Caco-2 (cell line): Measurements from ENCODE around the gene DCDC1. TPM values are rescaled to one million over a fixed set of nuclear protein-coding genes. Genes with fewer than 3 reads are reported as not detected.

Experiments used
- BruUV-seq: library from RNA; stranded (reverse); fragments of 400-500 nt; replicated peaks from 2 replicates; lab custom pipeline; 2021; lab: Mats Ljungman, UMichigan
- CTCF ChIA-PET: fragments of 300-600 bp; sonication (Branson Sonifier 250); formaldehyde crosslinking; loops from one replicate; lab custom pipeline; 2022; ENCODE audit warnings: antibody characterized with exemption; lab: Charles Lee
- POLR2A ChIA-PET: fragments of 300-600 bp; sonication (Branson Sonifier 250); formaldehyde crosslinking; loops from one replicate; lab custom pipeline; 2022; ENCODE audit warnings: antibody characterized with exemption; lab: Charles Lee
- DNase-seq, 2 experiments: peaks; one replicate each; pipeline versions ENCODE4 v3.0.0 to v3.0.0-alpha.2; 2020 to 2022
- H3K27me3 ChIP-seq: replicated peaks from 2 replicates; pipeline ENCODE4 v1.6.0; 2011; ENCODE audit warnings: low read length; ENCODE audit not compliant: control insufficient read depth, insufficient read depth
- H3K36me3 ChIP-seq: 2 replicates; pipeline ENCODE4 v1.5.1; 2011; ENCODE audit warnings: low read length; ENCODE audit not compliant: control insufficient read depth, insufficient read depth
- H3K4me1 ChIP-seq: fragments of 250-450 bp; sonication (Bioruptor Pico); 2 replicates; pipeline ENCODE4 v1.5.1; 2020; ENCODE audit warnings: mild to moderate bottlenecking
- H3K4me3 ChIP-seq: 2 replicates; pipeline ENCODE4 v1.5.1; 2011; ENCODE audit warnings: low read depth, mild to moderate bottlenecking, control low read depth, low read length
- H3K9me3 ChIP-seq: fragments of 250-450 bp; sonication (Bioruptor Pico); 2 replicates; pipeline ENCODE4 v1.5.1; 2020; ENCODE audit warnings: mild to moderate bottlenecking, moderate library complexity
- H3K27ac Mint-ChIP-seq: one replicate; pipeline ENCODE4 v1.8.0; 2022; ENCODE audit warnings: mixed read lengths; ENCODE audit not compliant: unreplicated experiment
- H3K27me3 Mint-ChIP-seq: one replicate; pipeline ENCODE4 v1.8.0; 2022; ENCODE audit warnings: mixed read lengths; ENCODE audit not compliant: insufficient read depth, unreplicated experiment
- H3K36me3 Mint-ChIP-seq: one replicate; pipeline ENCODE4 v1.8.0; 2022; ENCODE audit warnings: mild to moderate bottlenecking, mixed read lengths; ENCODE audit not compliant: insufficient read depth, unreplicated experiment
- H3K4me1 Mint-ChIP-seq: one replicate; pipeline ENCODE4 v1.8.0; 2022; ENCODE audit warnings: low read depth, mixed read lengths; ENCODE audit not compliant: unreplicated experiment
- H3K4me3 Mint-ChIP-seq: one replicate; pipeline ENCODE4 v1.8.0; 2022; ENCODE audit warnings: mild to moderate bottlenecking, moderate library complexity, mixed read lengths; ENCODE audit not compliant: unreplicated experiment
- H3K9me3 Mint-ChIP-seq: one replicate; pipeline ENCODE4 v1.8.0; 2022; ENCODE audit warnings: mixed read lengths; ENCODE audit not compliant: unreplicated experiment
- CTCF ChIP-seq, 2 experiments: fragments of 200-600 bp in 1 of 2; IDR thresholded peaks; 1 replicate in 1 of 2; 2 replicates in 1 of 2; pipeline versions ENCODE4 v1.5.1 to v1.8.0; 2011 to 2022; ENCODE audit warnings: antibody characterized with exemption in 1 of 2, control low read depth in 1 of 2, inconsistent platforms in 1 of 2, low read depth in 1 of 2, low read length in 1 of 2, mild to moderate bottlenecking in 1 of 2, moderate library complexity in 1 of 2; ENCODE audit not compliant: insufficient read depth in 1 of 2, severe bottlenecking in 1 of 2, unreplicated experiment in 1 of 2
- intact Hi-C: fragments of 100-400 bp; cut with micrococcal nuclease; formaldehyde crosslinking; loops from one replicate; pipeline ENCODE4 v1.10.0; 2022; ENCODE audit not compliant: unreplicated experiment
- total RNA-seq: library from RNA; stranded (reverse); gene quantifications from 2 replicates; pipeline ENCODE4 v1.2.3, GENCODE V29; 2022

DCDC1 gene
- total RNA-seq, 1 experiment from 2014 or later = not detected

- H3K4me3 ChIP-seq = no peak overlapping the region
- intact Hi-C loops = no loop called here
- Mint-ChIP-seq H3K4me3 (no peak overlapping the region), H3K4me1 (no peaks in the 10 kb centered on the region), H3K27me3 (peaks cover 2% of the 10 kb centered on the region), H3K36me3 (no peaks in the 10 kb centered on the region), H3K27ac (no peak overlapping the region), H3K9me3 (no peaks in the 10 kb centered on the region)
- ChIA-PET POLR2A (no interaction called here), CTCF (no interaction called here)
- no peaks in the 10 kb centered on the region for H3K4me1 ChIP-seq
- no peak for TF ChIP-seq CTCF (IDR thresholded peaks at IDR 0.05; ENCODE audit: insufficient read depth in 1 of 2, low read depth in 1 of 2, low read length in 1 of 2, severe bottlenecking in 1 of 2, unreplicated experiment in 1 of 2)
- H3K36me3 ChIP-seq = no peaks in the 10 kb centered on the region
- no peaks in the 10 kb centered on the region for H3K9me3 ChIP-seq
- no peak for DNase-seq
- H3K27me3 ChIP-seq = no peaks in the 10 kb centered on the region
- no TSS peak for BruUV-seq
Observed at GRCh38 chr11:30823119-30823518, 546.4 kb downstream of the DCDC1 start.

- POLR2A ChIA-PET = no interaction called here
- no peak for DNase-seq
- Mint-ChIP-seq H3K36me3 (no peaks in the 10 kb centered on the region), H3K4me3 (no peak overlapping the region), H3K27ac (no peak overlapping the region), H3K9me3 (no peaks in the 10 kb centered on the region), H3K27me3 (peaks cover 3% of the 10 kb centered on the region), H3K4me1 (no peaks in the 10 kb centered on the region)
- BruUV-seq = no TSS peak
- Histone ChIP-seq H3K36me3 (no peaks in the 10 kb centered on the region), H3K4me1 (no peaks in the 10 kb centered on the region), H3K27me3 (no peaks in the 10 kb centered on the region), H3K4me3 (no peak overlapping the region), H3K9me3 (no peaks in the 10 kb centered on the region)
- no peak for TF ChIP-seq CTCF (IDR thresholded peaks at IDR 0.05; ENCODE audit: insufficient read depth in 1 of 2, low read depth in 1 of 2, low read length in 1 of 2, severe bottlenecking in 1 of 2, unreplicated experiment in 1 of 2)
- CTCF ChIA-PET = no interaction called here
- intact Hi-C loops = no loop called here
Observed at GRCh38 chr11:30821438-30821965, 548.0 kb downstream of the DCDC1 start.

- intact Hi-C loops = no loop called here
- Histone ChIP-seq H3K4me1 (no peaks in the 10 kb centered on the region), H3K36me3 (no peaks in the 10 kb centered on the region), H3K9me3 (no peaks in the 10 kb centered on the region), H3K27me3 (no peaks in the 10 kb centered on the region), H3K4me3 (no peak overlapping the region)
- no peak overlapping the region for H3K4me3 Mint-ChIP-seq
- H3K27ac Mint-ChIP-seq = no peak overlapping the region
- no peak for DNase-seq
- no TSS peak for BruUV-seq
- CTCF ChIA-PET = no interaction called here
- no peak for TF ChIP-seq CTCF (IDR thresholded peaks at IDR 0.05; ENCODE audit: insufficient read depth in 1 of 2, low read depth in 1 of 2, low read length in 1 of 2, severe bottlenecking in 1 of 2, unreplicated experiment in 1 of 2)
- H3K9me3 Mint-ChIP-seq = no peaks in the 10 kb centered on the region
- H3K4me1 Mint-ChIP-seq = no peaks in the 10 kb centered on the region
- no peaks in the 10 kb centered on the region for H3K36me3 Mint-ChIP-seq
- POLR2A ChIA-PET = no interaction called here
- peaks cover 3% of the 10 kb centered on the region for H3K27me3 Mint-ChIP-seq
Observed at GRCh38 chr11:30818721-30819120, 550.8 kb downstream of the DCDC1 start.
